Upper lobe of left lung (tissue), 4 donors: Measurements from ENCODE around the gene TMEM100.

Source experiments
- CTCF ChIP-seq, 6 experiments: fragments of 450-650 bp in 4 of 6; fragments of 200-600 bp in 2 of 6; sonication (generic) in 2 of 6; IDR thresholded peaks; one replicate each; pipeline ENCODE4 v1.5.1; 2016 to 2019; ENCODE audit warnings: antibody characterized with exemption in 6 of 6
- EP300 ChIP-seq, 4 donors: sonication (generic); formaldehyde crosslinking; IDR thresholded peaks; one replicate each; pipeline ENCODE4 v1.5.1; 2017; ENCODE audit warnings: antibody characterized with exemption in 4 of 4, control low read depth in 2 of 4
- POLR2A ChIP-seq, 4 donors: fragments of 450-650 bp; IDR thresholded peaks; one replicate each; pipeline ENCODE4 v1.5.1; 2016 to 2017; ENCODE audit warnings: antibody characterized with exemption in 4 of 4, mild to moderate bottlenecking in 2 of 4
- POLR2AphosphoS5 ChIP-seq, 2 donors: sonication (generic); formaldehyde crosslinking; IDR thresholded peaks; one replicate each; pipeline ENCODE4 v1.5.1; 2017; ENCODE audit warnings: antibody characterized with exemption in 2 of 2

- TF ChIP-seq CTCF (IDR thresholded peaks at IDR 0.05) (no peak), POLR2A (IDR thresholded peaks at IDR 0.05) (no peak), EP300 (IDR thresholded peaks at IDR 0.05) (no peak), POLR2AphosphoS5 (IDR thresholded peaks at IDR 0.05) (no peak)
These were observed 16.8 kb downstream of the TMEM100 start for GRCh38 chr17:55705847-55706246.
